ENCODE measurements around the gene XPNPEP1. TPM values are rescaled to one million over a fixed set of nuclear protein-coding genes. Genes with fewer than 3 reads are reported as not detected.
A peak's percentile ranks its signal among the peaks of the same experiment; 100 is the strongest.

Gene XPNPEP1
- total RNA-seq, 1 experiment from 2014 or later, result 71.3 TPM

DNA sequence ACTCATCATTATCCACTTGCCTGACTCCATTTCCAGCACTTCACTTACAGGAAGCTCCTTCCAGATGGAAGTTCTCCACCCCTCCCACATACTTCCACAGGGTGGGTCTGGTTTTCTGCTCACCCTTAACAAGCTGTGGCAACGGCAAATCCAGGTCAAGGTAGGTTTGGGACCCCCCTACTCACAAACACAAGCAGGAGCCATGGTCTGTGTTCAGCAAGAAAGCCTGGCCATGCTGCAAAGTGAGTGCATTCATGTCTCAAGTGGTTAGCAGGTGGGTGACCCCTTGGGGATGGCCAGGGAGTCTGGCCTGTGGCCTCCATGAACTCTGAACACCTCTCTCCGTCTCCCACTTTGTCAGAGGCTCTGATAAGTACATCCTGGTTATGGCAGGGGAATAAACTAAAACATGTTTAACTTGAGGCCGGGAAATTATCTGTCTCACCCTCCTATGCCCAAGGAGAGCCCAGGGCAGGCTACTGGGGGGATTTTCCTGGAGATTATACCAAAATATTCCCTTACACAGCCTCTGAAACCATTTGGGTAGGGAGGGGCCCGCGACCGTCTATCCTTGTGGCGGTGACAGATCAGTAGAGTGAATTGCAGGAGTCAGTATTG lies 844 bp downstream of the XPNPEP1 start:
- H3K79me1 ChIP-seq (ENCODE audit: insufficient read depth, low read depth, low read length, poor library complexity, severe bottlenecking), result peaks cover 2% of the 10 kb centered on the region
- Mint-ChIP-seq H3K36me3 (ENCODE audit: insufficient read depth in 1 of 3, low read depth in 3 of 3) (peaks cover 0 to 3% (median 0%) of the 10 kb centered on the region in 3 experiments; a peak in 2 of 7 replicates), H3K27ac (peak overlapping the region in 1 of 3 experiments; percentile 35; a peak in 3 of 7 replicates), H3K4me1 (peaks cover 38 to 49% of the 10 kb centered on the region in 2 experiments), H3K9me3 (no peaks in the 10 kb centered on the region; a peak in 3 of 5 replicates), H3K4me3 (peak overlapping the region; percentile 79 to 87), H3K27me3 (ENCODE audit: low read depth) (peaks cover 7% of the 10 kb centered on the region)
- H3K23ac ChIP-seq (ENCODE audit: insufficient read length, low read depth, low read length), result no peak overlapping the region
- no peak overlapping the region for H2AK5ac ChIP-seq (ENCODE audit: insufficient read length, low read length)
- H3T11ph ChIP-seq (ENCODE audit: low read length), result no peak overlapping the region
- peaks cover 14% of the 10 kb centered on the region; the same call in 1 of the 2 replicates for H3K4me1 ChIP-seq (ENCODE audit: insufficient read depth, low read length)
- H3K27me3 ChIP-seq (ENCODE audit: insufficient read depth, low read length), result 0 out of 2 replicates have a peak, but pooled peaks cover 2% of the 10 kb centered on the region
- no peak overlapping the region for H3K27ac ChIP-seq (ENCODE audit: insufficient read length, low read depth, low read length)
- no peak overlapping the region for H2BK20ac ChIP-seq (ENCODE audit: low read depth, low read length, poor library complexity, severe bottlenecking)
- H2BK5ac ChIP-seq (ENCODE audit: insufficient read length, low read length), result no peak overlapping the region
- no peaks in the 10 kb centered on the region for H3K79me2 ChIP-seq (ENCODE audit: insufficient read depth, low read length)
- peak overlapping the region; percentile 86; the same call in 1 of the 2 replicates for H3K14ac ChIP-seq (ENCODE audit: insufficient read depth, low read length)
- H3K23me2 ChIP-seq (ENCODE audit: insufficient read length, low read depth, low read length, poor library complexity, severe bottlenecking), result peaks cover 8% of the 10 kb centered on the region
- H4K5ac ChIP-seq (ENCODE audit: insufficient read length, low read depth, low read length), result no peak overlapping the region
- no peaks in the 10 kb centered on the region for H3K9me3 ChIP-seq (ENCODE audit: control insufficient read depth, low read depth, low read length)
- H4K8ac ChIP-seq (replicated peaks; ENCODE audit: insufficient read length, low read depth, low read length), result no peak overlapping the region
- H2BK12ac ChIP-seq (ENCODE audit: insufficient read length, low read depth, low read length), result no peak overlapping the region
- H2AFZ ChIP-seq (ENCODE audit: low read length), result no peak overlapping the region
- H2BK15ac ChIP-seq (ENCODE audit: low read depth, low read length), result no peak overlapping the region
- no peak overlapping the region for H3K56ac ChIP-seq (ENCODE audit: insufficient read length, low read depth, low read length)
- TF ChIP-seq, protein P1, sequence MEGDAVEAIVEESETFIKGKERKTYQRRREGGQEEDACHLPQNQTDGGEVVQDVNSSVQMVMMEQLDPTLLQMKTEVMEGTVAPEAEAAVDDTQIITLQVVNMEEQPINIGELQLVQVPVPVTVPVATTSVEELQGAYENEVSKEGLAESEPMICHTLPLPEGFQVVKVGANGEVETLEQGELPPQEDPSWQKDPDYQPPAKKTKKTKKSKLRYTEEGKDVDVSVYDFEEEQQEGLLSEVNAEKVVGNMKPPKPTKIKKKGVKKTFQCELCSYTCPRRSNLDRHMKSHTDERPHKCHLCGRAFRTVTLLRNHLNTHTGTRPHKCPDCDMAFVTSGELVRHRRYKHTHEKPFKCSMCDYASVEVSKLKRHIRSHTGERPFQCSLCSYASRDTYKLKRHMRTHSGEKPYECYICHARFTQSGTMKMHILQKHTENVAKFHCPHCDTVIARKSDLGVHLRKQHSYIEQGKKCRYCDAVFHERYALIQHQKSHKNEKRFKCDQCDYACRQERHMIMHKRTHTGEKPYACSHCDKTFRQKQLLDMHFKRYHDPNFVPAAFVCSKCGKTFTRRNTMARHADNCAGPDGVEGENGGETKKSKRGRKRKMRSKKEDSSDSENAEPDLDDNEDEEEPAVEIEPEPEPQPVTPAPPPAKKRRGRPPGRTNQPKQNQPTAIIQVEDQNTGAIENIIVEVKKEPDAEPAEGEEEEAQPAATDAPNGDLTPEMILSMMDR (conservative IDR thresholded peaks at IDR 0.05), result no peak
- H2BK120ac ChIP-seq (ENCODE audit: low read depth, low read length, poor library complexity, severe bottlenecking), result no peak overlapping the region
- DNase-seq, result no peak
- H3K4me2 ChIP-seq (ENCODE audit: insufficient read depth, insufficient read length, low read length), result peak overlapping the region; percentile 73
- no peak overlapping the region for H3K18ac ChIP-seq (ENCODE audit: insufficient read length, low read depth, low read length)
- H3K4ac ChIP-seq (ENCODE audit: low read depth, low read length), result no peak overlapping the region
- WGBS (ENCODE audit: extremely low coverage, insufficient read length, low lambda C conversion rate), result no CpG with 5 or more reads among the region's 7 CpGs
- H4K91ac ChIP-seq (ENCODE audit: insufficient read length, low read depth, low read length), result no peak overlapping the region
- H3K9ac ChIP-seq (ENCODE audit: extremely low read depth, insufficient read length, low read length), result peak overlapping the region; percentile 73
- H4K20me1 ChIP-seq (ENCODE audit: control insufficient read depth, insufficient read depth, insufficient read length), result no peaks in the 10 kb centered on the region

Measured in H9 (cell line).